Activated CD8-positive, alpha-beta T cell treated with anti-CD3 and anti-CD28 coated beads for 36 hours (primary cell): ENCODE measurements around the gene ATP10A. TPM values are rescaled to one million over a fixed set of nuclear protein-coding genes. Genes with fewer than 3 reads are reported as not detected.

Experiments used
- ATAC-seq: fragments of 200-7000 bp; cut with Tn5 transposase; one replicate; pipeline ENCODE4 v1.10.0; 2021; ENCODE audit warnings: mild to moderate bottlenecking, moderate library complexity
- CTCF ChIA-PET: fragments of 350-600 bp; sonication (Branson Sonifier 250); formaldehyde crosslinking; loops from one replicate; lab custom pipeline; 2021; ENCODE audit warnings: antibody characterized with exemption; lab: Charles Lee
- POLR2A ChIA-PET: fragments of 350-600 bp; sonication (Branson Sonifier 250); formaldehyde crosslinking; loops from one replicate; lab custom pipeline; 2021; ENCODE audit warnings: antibody characterized with exemption; lab: Charles Lee
- DNase-seq: peaks from one replicate; pipeline ENCODE4 v3.0.0-alpha.2; 2020
- H3K27ac Mint-ChIP-seq: one replicate; pipeline ENCODE4 v1.8.0; 2021; ENCODE audit warnings: mild to moderate bottlenecking, mixed read lengths
- H3K27me3 Mint-ChIP-seq: one replicate; pipeline ENCODE4 v1.8.0; 2021; ENCODE audit warnings: mixed read lengths
- H3K36me3 Mint-ChIP-seq: one replicate; pipeline ENCODE4 v1.8.0; 2021; ENCODE audit warnings: low read depth, mixed read lengths
- H3K4me1 Mint-ChIP-seq: one replicate; pipeline ENCODE4 v1.8.0; 2021; ENCODE audit warnings: low read depth, mixed read lengths
- H3K4me3 Mint-ChIP-seq: one replicate; pipeline ENCODE4 v1.8.0; 2021; ENCODE audit warnings: mild to moderate bottlenecking, moderate library complexity, mixed read lengths
- H3K9me3 Mint-ChIP-seq: one replicate; pipeline ENCODE4 v1.8.0; 2021; ENCODE audit warnings: mixed read lengths
- CTCF ChIP-seq: fragments of 200-600 bp; IDR thresholded peaks from one replicate; pipeline ENCODE4 v1.8.0; 2022; ENCODE audit warnings: antibody characterized with exemption, mild to moderate bottlenecking
- intact Hi-C: fragments of 100-400 bp; cut with micrococcal nuclease; formaldehyde crosslinking; loops from one replicate; pipeline ENCODE4 v1.10.0; 2022
- total RNA-seq, 2 experiments: library from RNA; stranded (reverse); gene quantifications; one replicate each; pipeline ENCODE4 v1.2.3, GENCODE V29; 2021

The ATP10A gene
- total RNA-seq, 2 experiments from 2014 or later: 17.8 to 21.0 TPM

GRCh38 chr15:25900431-25900830 lies 37.3 kb upstream of the ATP10A start:
- intact Hi-C loops: no loop called here
- H3K27ac Mint-ChIP-seq: no peak overlapping the region
- no peak for TF ChIP-seq CTCF
- H3K36me3 Mint-ChIP-seq: no peaks in the 10 kb centered on the region
- ChIA-PET POLR2A (no interaction called here), CTCF (no interaction called here)
- no peak for DNase-seq
- no peaks in the 10 kb centered on the region for H3K27me3 Mint-ChIP-seq
- no peaks in the 10 kb centered on the region for H3K9me3 Mint-ChIP-seq
- no peak overlapping the region for H3K4me3 Mint-ChIP-seq
- H3K4me1 Mint-ChIP-seq: peaks cover 22% of the 10 kb centered on the region
- ATAC-seq: no peak

DNA sequence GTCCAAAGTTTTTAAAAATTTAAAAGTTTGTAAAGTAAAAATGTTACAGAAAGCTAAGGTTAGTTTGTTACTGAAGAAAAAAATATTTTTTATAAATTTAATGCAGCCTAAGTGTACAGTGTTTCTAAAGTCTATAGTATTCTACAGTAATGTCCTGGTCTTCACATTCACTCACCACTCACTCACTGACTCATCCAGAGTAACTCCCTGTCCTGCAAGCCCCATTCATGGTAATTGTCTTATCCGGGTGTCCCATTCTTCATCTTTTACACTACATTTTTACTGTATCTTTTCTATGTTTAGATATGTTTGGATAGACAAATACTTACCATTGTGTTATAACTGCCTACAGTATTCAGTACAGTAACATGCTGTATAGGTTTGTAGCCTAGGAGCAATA lies 36.7 kb upstream of the ATP10A start:
- ATAC-seq: no peak
- H3K4me1 Mint-ChIP-seq: peaks cover 16% of the 10 kb centered on the region

DNA sequence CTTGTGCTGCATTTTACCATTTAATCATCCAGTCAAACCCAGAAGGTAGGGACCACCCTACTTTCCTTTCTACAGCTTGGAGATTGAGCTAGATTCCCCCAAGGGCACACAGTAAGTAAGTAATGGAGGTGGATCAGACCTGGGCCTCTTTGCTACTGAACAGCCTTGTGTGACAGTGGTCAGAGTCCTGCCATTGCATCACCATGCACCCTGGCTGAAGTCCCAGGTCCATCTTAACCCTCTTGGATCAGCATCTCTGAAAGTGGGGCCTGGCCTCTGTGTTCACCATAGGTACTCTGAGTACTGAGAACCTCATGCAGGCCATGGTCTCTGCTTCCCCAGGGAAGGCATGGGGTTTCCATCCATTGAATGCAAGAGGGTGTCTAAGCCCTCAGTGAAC lies 34.5 kb upstream of the ATP10A start:
- no peak overlapping the region for H3K4me3 Mint-ChIP-seq
- intact Hi-C loops: no loop called here
- H3K9me3 Mint-ChIP-seq: peaks cover 1% of the 10 kb centered on the region
- CTCF ChIA-PET: no interaction called here
- no peaks in the 10 kb centered on the region for H3K36me3 Mint-ChIP-seq
- H3K4me1 Mint-ChIP-seq: no peaks in the 10 kb centered on the region
- POLR2A ChIA-PET: no interaction called here
- H3K27ac Mint-ChIP-seq: no peak overlapping the region
- ATAC-seq (no peak), DNase-seq (no peak)
- no peak for TF ChIP-seq CTCF
- H3K27me3 Mint-ChIP-seq: peaks cover 2% of the 10 kb centered on the region

More for the DNA sequence above, 36.7 kb upstream of the ATP10A start:
- no peak for DNase-seq
- TF ChIP-seq CTCF: no peak
- intact Hi-C loops: no loop called here
- Mint-ChIP-seq H3K27ac (no peak overlapping the region), H3K27me3 (no peaks in the 10 kb centered on the region), H3K36me3 (no peaks in the 10 kb centered on the region), H3K9me3 (peaks cover 1% of the 10 kb centered on the region), H3K4me3 (no peak overlapping the region)
- POLR2A ChIA-PET: no interaction called here
- CTCF ChIA-PET: interaction anchor here (0.7 kb wide), 1 partner anchor 34 kb away, joined by 3 read pairs; no protein-coding TSS in a partner anchor

- Mint-ChIP-seq H3K27me3 (peaks cover 3% of the 10 kb centered on the region), H3K27ac (no peak overlapping the region), H3K36me3 (no peaks in the 10 kb centered on the region), H3K4me1 (no peaks in the 10 kb centered on the region), H3K9me3 (peaks cover 1% of the 10 kb centered on the region), H3K4me3 (no peak overlapping the region)
- ATAC-seq: no peak
- TF ChIP-seq CTCF: no peak
- CTCF ChIA-PET: no interaction called here
- POLR2A ChIA-PET: interaction anchor here (1.0 kb wide), 1 partner anchor 12 kb away, joined by 3 read pairs; no protein-coding TSS in a partner anchor
- intact Hi-C loops: no loop called here
- no peak for DNase-seq
Observed at GRCh38 chr15:25894371-25894902, 31.3 kb upstream of the ATP10A start.

GRCh38 chr15:25893596-25893995 lies 30.5 kb upstream of the ATP10A start:
- intact Hi-C loops: no loop called here
- H3K9me3 Mint-ChIP-seq: peaks cover 1% of the 10 kb centered on the region
- ATAC-seq (no peak), DNase-seq (no peak)
- ChIA-PET POLR2A (interaction anchor here (1.0 kb wide), 1 partner anchor 11 kb away, joined by 3 read pairs; no protein-coding TSS in a partner anchor), CTCF (no interaction called here)
- TF ChIP-seq CTCF: no peak
- H3K4me3 Mint-ChIP-seq: no peak overlapping the region
- H3K36me3 Mint-ChIP-seq: no peaks in the 10 kb centered on the region
- H3K4me1 Mint-ChIP-seq: no peaks in the 10 kb centered on the region
- H3K27ac Mint-ChIP-seq: no peak overlapping the region
- peaks cover 3% of the 10 kb centered on the region for H3K27me3 Mint-ChIP-seq
